Epidermal melanocyte (primary cell): ENCODE measurements around the gene LSP1.

Experiments
- DNase-seq: peaks from one replicate; pipeline ENCODE4 v3.0.0; 2011; ENCODE audit warnings: low spot score; ENCODE audit not compliant: insufficient read length

Gene LSP1

DNA sequence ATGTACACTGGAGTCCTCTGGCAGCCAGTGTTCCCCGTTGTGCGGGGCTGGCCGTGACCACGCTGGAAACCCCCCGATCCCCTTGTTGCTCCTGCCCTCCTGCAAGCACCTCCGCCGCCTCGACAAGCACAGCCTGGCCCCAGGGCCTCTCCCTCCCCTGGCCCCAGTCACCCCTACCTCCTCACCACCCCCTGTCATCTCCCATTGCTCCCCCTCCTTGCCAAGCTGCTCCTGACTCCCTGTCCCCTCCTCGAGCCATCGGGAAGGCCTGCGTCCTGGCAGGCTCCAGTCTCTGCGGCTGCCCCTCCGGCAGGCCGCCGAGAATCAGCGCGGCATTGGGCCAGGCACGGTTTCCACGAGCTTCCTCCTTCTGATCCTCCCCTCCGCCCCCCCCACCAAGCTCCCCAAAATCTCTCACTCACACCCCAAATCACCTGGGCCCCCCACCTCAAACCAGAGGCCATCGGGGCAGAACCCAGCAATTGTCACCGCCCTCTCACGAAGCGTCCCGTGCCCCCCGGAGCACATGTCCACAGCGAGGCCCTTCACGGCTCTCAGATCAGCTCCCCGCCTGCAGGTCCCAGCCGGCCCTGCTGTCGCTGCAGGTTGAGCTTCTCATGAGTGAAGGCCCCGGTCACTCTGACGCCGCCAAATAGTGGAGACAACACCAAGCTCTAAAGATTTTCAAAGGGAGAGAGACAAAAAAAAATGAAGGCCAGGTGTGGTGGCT, 5.7 kb upstream of the LSP1 start:
- DNase-seq = no peak

DNA sequence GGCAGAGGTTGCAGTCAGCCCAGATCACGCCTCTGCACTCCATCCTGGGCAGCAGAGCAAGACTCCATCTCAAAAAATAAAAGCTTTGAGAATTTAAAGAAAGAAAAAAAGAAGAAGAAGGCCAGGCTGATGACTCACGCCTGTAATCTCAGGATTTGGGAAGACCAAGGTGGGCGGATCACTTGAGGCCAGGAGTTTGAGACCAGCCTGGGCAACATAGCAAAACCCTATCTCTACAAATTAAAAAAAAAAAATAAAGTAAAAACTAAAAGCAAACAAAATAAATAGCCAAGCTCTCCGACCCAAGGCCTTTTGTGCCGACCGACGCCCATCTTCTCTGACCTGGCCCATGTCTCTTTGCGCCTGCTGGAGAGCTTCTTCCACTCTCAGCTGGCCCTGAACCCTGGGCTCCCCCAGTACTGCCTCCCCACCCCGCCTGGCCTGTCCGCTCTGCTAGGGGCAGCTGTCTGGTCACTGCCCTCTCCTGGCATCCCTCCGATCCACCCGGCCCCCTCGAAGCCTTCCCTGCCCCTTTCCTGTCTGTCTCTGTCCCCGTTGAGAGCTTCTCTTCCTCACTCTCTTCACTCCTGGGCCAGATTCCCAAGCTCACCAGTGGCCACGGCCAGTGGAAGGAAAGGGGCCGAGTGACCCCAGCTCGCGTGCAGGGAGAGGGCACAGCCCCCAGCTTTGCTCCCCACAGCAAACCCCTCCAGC, 4.8 kb upstream of the LSP1 start:
- no peak for DNase-seq

DNA sequence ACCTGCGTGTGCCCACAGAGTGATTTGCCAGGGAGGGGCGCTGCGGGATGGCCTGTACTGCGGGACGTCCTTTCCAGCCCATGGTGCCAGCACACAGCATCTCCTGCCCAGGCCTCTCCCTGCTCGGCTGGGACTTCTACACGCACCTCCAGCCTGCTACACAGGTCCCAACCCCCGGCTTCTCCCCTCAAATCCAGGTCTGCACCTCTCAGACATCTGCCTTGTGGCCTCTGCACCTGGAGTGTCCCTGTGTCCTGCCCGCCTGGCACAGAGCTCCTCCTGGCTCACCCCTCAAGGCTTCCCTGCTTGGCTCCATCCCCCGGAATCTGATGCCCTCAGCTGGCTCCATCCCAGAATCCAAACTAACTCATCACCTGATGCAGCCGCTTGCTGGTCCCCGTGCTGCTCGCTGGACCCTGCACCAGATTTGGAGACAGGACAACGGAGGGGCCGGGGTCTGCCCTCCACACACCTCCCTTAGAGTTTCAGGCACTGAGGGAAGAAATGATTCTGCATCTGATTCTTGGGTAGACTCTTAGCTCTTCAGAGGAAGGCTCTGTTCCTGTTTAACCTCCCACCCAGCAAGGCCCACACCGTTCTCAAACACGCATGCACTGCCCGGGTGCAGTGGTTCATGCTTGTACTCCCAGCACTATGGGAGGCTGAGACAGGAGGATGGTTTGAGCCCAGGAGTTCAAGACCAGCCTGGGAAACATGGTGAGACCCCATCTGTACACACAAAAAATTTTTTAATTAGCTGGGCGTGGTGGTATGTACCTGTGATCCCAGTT, 4.0 kb upstream of the LSP1 start:
- DNase-seq = no peak

DNA sequence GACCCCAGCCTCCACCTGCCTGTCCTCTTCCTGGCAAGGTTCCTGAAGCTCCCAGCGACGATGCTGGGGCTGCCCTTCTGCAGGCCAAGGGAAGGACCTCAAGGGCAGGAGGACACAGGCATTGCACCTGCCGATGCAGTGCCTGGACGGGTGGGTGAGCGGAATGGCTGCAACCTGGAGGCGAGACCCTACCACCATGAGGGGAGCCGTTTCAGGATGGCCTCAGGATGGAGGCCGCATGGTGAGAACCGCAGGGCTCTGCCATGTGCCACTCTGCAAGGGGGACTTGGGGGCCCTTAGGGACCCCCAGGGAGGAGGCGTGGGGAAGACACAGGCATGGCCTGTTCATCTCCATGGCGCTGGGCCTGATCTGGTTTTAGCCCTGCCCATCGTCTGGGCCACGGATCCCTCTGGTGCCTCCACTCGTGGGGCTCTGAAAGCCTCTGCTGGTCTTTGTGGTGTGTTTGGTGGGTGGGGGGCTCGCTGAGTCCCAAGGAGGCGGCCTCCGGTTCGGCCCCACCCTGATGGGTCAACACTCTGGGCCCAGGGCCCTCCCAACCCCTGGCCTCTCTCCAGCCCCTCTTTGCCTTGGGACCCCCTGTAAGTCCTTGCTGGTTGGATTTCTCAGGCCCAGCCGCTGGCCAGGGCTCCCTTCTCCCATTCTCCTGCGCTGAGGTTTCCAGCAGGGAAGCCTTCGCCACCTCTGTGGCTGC, 1.3 kb upstream of the LSP1 start:
- DNase-seq = no peak

DNA sequence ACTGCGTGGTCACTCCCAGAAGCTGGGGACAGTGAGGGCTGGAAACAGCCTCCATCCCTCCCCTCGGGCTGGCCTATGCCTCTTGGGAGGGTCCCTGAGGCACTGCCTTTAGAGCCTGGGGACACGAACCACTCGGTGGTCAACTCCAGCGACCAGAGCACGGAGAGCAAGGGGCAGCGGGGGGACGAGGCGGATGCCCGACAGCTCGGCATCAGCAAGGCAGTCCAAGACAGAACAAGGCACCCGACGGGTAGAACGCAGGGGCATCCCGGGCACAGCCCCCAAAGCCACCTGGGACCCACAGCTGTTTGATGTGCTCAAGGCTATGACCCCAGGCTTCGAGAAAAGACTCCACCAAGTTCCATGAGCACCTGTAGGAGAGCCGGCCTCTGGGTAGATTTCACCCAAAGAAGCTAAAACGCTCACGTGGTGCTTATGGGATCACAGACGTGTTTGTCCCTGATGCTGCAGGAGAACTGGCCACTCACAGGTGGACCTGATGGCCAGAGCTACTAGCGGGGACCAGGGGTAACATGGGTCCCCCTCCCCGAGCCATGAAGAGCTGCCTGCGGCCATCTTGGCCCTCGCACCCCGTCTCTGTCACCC, 510 bp upstream of the LSP1 start:
- DNase-seq = no peak

DNA sequence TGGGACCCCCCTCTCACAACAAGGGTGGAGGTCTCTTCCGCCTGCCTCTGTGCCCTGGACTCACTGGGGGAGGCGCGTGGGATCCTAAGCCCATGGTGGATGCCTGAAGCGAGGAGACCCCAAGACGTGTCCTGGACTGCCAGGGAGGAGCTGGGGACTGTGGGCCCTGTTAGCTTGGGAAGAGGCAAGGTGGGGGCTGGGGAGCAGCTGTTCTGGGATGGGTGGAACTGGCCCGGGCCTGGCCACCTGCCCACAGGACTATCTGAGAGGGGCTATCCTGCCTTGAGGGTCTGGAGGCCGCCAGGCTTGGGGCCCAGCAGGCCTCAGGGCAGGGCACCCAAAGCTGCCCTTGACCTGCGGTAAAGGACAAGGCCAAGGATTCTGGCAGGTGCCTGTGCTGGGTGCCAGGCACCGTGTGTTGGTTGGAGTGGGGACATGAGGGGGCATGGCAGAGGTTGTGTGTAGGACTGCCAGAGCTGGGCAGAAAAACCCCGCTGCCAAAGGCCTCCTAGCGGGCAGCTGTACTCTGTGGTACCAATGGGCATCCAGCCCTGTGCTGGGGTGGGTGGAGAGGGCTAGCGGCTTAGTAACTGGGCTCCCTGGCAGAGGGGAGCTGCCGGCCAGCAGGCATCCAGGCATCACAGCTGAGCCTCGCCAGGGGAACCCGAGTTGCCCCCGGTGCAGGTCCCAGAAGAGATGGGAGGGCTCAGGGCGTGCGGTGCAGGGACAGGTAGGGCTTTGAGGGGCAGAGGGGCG, 670 bp downstream of the LSP1 start:
- no peak for DNase-seq

DNA sequence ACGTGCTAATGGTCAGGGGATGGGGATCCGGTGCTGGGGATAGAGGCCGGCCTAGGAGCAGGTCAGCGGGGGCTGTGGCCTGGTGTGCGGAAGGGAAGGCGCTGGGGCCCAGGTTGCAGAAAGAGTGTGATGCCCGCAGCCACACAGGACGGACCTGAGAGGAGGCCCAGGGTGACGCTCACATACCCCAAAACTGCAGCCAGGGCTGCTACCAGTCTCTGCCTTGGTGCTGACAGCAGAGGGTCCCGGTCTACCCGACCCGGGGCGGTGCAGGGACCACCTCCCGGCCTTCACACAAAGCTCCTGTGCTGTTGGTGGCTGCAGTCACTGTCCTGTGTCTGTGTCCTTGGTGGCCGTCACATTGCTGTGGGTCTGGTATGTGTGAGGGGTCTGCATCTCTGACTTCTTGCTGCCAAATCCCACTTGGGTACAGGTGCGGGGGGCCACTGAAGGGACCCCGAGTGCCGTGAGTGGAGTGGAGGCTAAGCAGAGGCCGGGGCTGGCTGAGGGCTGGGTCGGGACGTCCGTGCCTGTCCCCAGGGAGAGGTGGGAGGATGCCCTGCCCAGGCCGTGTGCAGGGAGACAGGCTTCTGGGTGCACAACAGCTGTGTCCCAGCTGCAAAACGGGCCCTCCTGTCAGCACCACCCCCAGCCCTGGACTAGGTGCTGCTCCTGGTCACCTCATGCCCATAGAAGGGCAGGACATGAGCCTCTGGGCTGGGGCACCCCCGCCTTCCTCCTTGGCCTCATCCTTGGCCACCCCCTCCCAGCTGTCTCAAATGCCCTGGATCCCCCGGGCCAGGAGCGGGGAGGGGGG, 1.5 kb downstream of the LSP1 start:
- no peak for DNase-seq

DNA sequence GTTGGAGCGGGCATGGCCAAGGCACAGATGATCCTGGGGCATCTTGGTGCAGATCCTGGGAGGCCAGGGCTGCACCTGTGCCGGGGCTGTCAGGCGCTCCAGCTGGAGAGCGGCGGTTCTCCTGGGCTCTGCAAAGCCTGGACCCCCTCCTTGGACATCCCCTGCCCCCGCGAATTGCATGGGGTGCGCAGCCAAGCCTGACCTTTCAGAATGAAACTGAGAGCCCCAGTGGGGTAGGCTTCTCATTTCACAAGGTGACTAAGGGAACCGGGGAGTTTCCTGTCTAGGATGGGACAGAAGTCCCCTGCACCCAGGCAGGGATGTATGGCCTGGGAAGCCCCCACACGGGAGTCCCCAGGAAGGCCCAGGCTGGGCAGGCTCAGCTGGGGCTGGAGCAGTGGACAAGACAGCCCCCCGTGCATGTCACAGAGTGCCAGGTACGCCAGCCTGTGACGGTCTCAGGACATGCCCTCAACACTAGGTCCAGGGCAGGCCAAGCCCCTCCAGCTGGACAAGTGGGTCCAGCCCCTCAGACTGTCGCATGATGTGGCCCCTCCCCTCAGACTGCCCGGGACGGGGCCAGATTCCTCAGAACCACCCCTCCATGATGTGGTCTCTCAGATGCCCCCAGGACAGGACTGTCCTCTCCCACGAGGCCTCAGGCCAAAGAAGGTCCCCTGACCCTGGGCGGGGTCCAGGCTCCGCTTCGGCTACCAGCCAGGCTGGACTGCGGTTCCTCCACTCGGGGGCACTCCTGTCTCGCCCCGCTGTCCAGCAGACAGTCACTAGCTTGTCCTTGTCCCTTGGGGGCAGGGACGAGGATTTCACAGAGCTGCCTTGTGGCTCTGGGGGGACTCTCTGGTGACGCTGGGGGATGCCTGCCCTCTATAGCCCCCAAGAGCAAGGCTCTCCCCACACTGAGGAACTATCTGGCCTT, 2.3 kb downstream of the LSP1 start:
- no peak for DNase-seq

DNA sequence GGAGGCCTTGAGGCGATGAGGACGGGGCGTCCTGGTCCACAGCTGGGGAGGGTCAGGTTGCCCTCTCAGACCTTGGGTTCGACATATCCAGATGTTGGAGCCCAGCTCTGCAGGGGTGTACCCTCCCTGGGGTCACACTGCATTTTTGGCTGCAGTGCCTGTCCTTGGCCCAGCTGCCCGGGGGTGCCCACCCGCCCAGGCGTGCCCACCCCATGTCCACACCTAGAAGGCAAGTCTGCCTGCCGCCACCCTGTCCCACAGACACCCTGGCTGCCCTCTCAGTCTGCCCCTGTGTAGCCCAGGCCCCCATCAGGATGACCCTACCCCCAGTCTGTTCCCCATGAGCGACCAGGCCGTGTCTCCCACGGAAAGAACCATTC, 3.0 kb downstream of the LSP1 start:
- DNase-seq = no peak

DNA sequence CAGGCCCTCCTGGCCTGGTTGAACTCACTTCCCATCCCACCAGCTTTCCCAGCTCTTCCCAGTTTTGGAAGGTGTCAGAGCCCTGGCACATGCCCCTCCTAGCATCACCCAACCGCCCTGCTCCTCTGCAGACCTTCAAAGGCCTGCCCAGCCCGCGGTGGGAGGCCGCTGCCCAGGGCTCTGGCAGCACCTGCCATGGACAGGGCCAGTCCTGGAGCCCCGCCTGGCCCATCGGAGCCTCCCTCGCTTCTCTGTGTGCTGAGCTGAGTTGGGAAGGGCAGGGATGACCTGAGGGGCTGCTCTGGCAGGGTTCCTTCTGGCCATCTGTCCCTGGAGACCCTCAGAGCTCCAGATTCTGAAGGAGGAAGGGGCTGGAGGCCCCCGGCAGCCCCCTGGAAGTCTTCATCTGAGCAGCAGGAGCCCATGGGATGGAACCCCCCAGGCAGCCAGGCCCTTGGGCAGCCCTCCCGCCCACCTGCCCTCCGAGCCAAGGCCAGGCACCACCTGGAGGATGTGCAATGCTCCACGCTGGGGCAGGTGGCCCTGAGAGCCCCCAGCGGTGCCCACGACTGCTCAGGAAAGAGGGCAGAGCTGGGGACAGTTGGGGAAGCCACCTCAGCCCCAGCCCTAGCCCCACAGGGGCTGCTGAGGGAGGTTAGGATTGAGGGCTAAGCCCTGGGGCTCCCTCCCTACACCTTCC, 3.6 kb downstream of the LSP1 start:
- DNase-seq = no peak

DNA sequence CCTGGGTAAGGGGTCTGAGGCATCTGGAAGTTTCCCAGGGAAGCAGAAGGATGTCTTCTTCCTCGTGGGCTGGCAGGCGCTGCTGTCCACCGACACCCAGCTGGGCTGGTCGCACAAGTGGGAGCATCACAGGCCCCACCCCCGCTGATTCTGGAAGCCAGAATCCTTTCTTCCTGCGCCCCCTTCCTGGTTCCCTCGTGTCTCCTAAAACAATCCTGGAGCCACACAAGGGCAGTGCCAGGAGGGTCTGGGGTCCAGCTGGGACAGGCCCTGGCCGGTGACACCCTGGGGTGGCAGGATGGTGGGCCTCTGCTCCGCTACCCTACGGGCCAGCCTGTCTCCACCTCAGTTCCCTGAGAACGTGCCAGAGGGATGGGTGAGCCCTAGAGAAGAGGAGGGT, 4.2 kb downstream of the LSP1 start:
- no peak for DNase-seq

DNA sequence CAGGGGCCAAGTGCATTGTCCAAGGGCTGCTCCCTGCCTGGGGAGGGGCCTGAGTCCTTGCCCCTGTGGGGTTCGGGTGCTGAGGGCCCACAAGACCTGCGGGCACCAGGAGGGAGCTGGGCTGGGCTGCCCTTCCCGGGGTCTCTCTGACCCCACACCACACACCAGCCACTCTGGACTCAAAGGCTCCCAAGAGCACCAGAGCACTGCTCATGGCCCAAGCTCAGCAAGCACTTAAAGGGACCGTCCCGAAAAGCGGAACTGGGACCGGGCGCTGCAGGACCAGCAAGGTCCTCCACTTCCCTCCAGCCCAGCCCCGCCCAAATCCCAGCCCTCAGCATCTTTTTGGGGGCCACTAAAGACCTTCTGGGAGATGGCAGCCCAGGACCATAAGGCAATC, 5.3 kb downstream of the LSP1 start:
- DNase-seq = no peak

DNA sequence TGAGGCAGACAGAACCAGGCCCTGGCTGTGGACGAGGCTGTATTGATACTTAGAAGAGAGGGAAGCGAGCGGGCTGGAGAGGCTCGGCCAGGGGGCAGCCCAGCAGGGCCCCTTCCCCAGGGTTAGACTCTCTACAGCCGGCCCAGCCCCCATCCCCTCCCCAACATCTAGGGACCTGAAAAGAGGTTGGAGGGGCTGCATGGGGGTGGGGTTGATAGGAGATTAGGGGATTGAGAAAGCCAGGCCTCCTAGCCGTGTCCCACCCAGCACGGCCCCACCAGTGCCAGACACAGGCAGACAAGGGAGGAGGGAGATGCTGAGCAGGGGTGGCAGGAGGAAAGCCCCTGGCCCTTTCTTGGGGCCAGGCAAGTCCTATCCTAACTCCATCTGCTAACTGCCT, 5.7 kb downstream of the LSP1 start:
- DNase-seq = no peak

DNA sequence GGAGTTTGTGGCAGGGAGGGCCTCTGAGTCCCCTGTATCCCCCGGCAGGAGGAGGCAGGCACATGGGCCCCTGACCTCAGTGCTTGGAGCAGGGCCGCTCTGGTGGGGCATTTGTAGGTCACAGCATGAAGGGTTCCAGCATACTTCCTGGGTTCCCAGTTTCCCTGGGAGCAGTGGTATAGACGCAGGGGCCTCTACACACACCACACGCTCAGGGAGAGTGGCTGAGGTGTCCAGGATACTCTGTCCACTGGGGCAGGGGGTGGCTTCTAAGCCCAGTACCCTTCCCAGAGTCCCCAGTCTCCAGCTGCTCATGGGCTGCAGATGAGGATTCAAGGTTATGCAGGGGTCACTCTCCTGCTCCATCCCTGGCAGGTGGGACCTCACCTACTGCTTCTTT, 6.1 kb downstream of the LSP1 start:
- DNase-seq = no peak

DNA sequence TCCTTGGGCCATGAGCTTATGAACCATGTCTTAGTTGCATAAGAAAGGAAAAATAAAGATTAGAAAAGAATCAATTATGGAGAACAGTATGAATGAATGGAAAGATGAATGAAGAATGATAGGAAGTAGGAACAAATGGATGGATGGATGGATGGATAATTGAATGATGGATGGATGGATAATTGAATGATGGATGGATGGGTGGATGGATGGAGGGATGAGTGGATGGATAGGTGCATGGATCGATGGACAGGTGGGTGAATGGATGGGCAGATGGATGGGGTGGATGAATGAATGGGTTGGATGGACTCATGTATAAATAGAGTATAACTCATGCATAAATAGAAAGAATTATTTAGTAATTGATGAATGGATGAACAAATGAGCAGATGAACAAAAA, 7.2 kb downstream of the LSP1 start:
- no peak for DNase-seq

DNA sequence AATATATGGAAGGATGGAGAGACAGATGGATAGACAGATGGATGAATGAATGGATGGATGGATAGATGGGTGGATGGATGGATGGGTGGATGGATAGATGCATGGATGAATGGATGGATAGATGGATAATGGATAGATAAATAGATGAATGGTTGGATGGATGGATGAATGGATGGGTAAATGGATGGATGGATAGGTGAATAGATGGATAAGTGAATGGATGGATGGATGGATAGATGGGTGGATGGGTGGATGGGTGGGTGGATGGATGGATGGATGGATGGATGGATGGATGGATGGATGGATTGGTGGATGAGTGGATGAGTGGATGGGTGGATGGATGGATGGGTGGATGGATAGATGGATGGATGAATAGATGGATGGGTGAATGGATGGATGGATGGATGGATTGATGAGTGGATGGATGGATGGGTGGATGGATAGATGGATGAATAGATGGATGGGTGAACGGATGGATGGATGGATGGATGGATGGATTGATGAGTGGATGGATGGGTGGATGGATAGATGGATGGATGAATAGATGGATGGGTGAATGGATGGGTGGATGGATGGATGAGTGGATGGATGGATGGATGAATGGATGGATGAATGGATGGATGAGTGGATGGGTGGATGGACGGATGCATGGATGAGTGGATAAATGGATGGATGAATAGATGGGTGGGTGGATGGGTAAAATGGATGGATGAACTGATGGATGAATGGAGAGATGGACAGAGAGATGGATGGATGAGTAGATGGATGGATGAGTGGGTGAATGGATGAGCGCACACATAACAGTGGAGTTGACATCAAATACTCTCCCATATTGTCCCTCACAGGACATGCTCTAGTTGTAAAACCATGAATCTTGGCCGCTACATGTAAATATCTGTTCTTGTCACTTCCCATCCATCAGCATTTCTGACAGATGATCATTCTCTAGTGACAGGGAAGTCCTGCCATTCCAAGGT, 8.8 kb downstream of the LSP1 start:
- DNase-seq = no peak
